Measurements from ENCODE around the gene SSBP2. TPM values are rescaled to one million over a fixed set of nuclear protein-coding genes. Genes with fewer than 3 reads are reported as not detected.
A peak's percentile ranks its signal among the peaks of the same experiment; 100 is the strongest.

SSBP2 gene
- total and polyA plus RNA-seq, 2 donors from 2014 or later: 17.0 to 57.1 TPM

GRCh38 chr5:81525690-81526089 lies 225.2 kb downstream of the SSBP2 start:
- intact Hi-C loops (cut with DNase I): no loop called here
- no peak overlapping the region for H3K4me3 ChIP-seq (ENCODE audit: low read length in 3 of 3)
- H3K9me3 ChIP-seq (ENCODE audit: control insufficient read depth in 2 of 3, insufficient read depth in 1 of 3, low read length in 3 of 3): no peaks in the 10 kb centered on the region
- TF ChIP-seq CTCF (IDR thresholded peaks at IDR 0.05; ENCODE audit: borderline replicate concordance, extremely low read depth, insufficient read depth): no peak
- FAIRE-seq (no peak), DNase-seq (no peak)
- no peaks in the 10 kb centered on the region for H3K36me3 ChIP-seq (ENCODE audit: control insufficient read depth in 2 of 3, insufficient read depth in 3 of 3, low read length in 3 of 3)
- no peak overlapping the region for H3K27ac ChIP-seq (ENCODE audit: low read depth in 2 of 2, low read length in 2 of 2)
- no peaks in the 10 kb centered on the region for H3K27me3 ChIP-seq (ENCODE audit: control insufficient read depth, insufficient read depth, low read length)
- no peaks in the 10 kb centered on the region for H3K4me1 ChIP-seq (ENCODE audit: control insufficient read depth in 2 of 3, insufficient read depth in 2 of 3, low read depth in 1 of 3, low read length in 3 of 3)
- H3K9ac ChIP-seq (ENCODE audit: low read length in 3 of 3): no peak overlapping the region

DNA sequence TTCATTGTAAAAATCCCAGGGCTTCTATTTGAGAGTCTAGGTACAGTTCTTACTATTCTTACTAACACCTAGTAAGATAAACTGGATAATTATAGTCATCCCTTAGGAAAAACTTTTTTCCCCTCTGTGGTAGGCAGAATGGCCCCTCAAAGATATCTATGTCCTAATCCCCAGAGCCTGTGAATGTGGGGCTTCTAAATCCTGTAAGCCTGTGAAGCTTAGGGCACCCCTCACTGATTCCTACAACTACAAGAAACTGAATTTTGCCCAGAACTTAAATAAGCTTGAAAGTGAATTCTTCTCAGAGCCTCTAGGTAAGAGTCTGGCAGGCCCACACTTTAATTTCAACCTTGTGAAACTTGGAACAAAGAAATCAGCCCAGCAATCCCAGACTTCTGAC lies 226.9 kb downstream of the SSBP2 start:
- Histone ChIP-seq H3K9me3 (ENCODE audit: control insufficient read depth in 2 of 3, insufficient read depth in 1 of 3, low read length in 3 of 3) (no peaks in the 10 kb centered on the region), H3K36me3 (ENCODE audit: control insufficient read depth in 2 of 3, insufficient read depth in 3 of 3, low read length in 3 of 3) (no peaks in the 10 kb centered on the region), H3K9ac (ENCODE audit: low read length in 3 of 3) (no peak overlapping the region), H3K27me3 (ENCODE audit: control insufficient read depth, insufficient read depth, low read length) (no peaks in the 10 kb centered on the region), H3K4me3 (ENCODE audit: low read length in 3 of 3) (no peak overlapping the region), H3K4me1 (ENCODE audit: control insufficient read depth in 2 of 3, insufficient read depth in 2 of 3, low read depth in 1 of 3, low read length in 3 of 3) (no peaks in the 10 kb centered on the region), H3K27ac (ENCODE audit: low read depth in 2 of 2, low read length in 2 of 2) (no peak overlapping the region)
- DNase-seq (no peak), FAIRE-seq (no peak)
- no peak for TF ChIP-seq CTCF (IDR thresholded peaks at IDR 0.05; ENCODE audit: borderline replicate concordance, extremely low read depth, insufficient read depth)
- intact Hi-C loops (cut with DNase I): no loop called here

GRCh38 chr5:81522571-81522970 lies 228.3 kb downstream of the SSBP2 start:
- Histone ChIP-seq H3K4me1 (ENCODE audit: control insufficient read depth in 2 of 3, insufficient read depth in 2 of 3, low read depth in 1 of 3, low read length in 3 of 3) (no peaks in the 10 kb centered on the region), H3K4me3 (ENCODE audit: low read length in 3 of 3) (no peak overlapping the region), H3K27ac (ENCODE audit: low read depth in 2 of 2, low read length in 2 of 2) (no peak overlapping the region), H3K9me3 (ENCODE audit: control insufficient read depth in 2 of 3, insufficient read depth in 1 of 3, low read length in 3 of 3) (no peaks in the 10 kb centered on the region), H3K36me3 (ENCODE audit: control insufficient read depth in 2 of 3, insufficient read depth in 3 of 3, low read length in 3 of 3) (no peaks in the 10 kb centered on the region), H3K27me3 (ENCODE audit: control insufficient read depth, insufficient read depth, low read length) (no peaks in the 10 kb centered on the region), H3K9ac (ENCODE audit: low read length in 3 of 3) (no peak overlapping the region)
- FAIRE-seq: peak; percentile 51
- intact Hi-C loops (cut with DNase I): no loop called here
- no peak for TF ChIP-seq CTCF (IDR thresholded peaks at IDR 0.05; ENCODE audit: borderline replicate concordance, extremely low read depth, insufficient read depth)
- no peak for DNase-seq

DNA sequence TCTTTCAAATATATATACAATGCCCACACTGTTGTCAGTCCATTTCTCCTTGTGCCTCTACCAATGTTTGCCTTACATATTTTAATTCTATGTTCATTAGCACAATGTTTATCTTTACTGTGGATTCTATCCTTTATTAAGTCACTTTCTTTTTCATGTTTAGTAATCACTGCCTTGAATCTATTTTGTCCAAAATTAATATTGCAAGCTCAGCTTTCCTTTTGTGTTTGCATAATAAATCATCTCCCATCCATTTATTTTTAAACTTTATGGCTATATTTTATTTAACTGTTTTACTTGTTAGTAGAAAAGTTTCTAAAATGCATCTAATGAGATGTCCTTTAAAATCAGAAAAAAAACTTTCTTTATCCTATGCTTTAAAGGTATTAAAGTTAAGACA lies 230.1 kb downstream of the SSBP2 start:
- Histone ChIP-seq H3K9me3 (ENCODE audit: control insufficient read depth in 2 of 3, insufficient read depth in 1 of 3, low read length in 3 of 3) (no peaks in the 10 kb centered on the region), H3K4me1 (ENCODE audit: control insufficient read depth in 2 of 3, insufficient read depth in 2 of 3, low read depth in 1 of 3, low read length in 3 of 3) (no peaks in the 10 kb centered on the region), H3K27me3 (ENCODE audit: control insufficient read depth, insufficient read depth, low read length) (no peaks in the 10 kb centered on the region), H3K4me3 (ENCODE audit: low read length in 3 of 3) (no peak overlapping the region), H3K36me3 (ENCODE audit: control insufficient read depth in 2 of 3, insufficient read depth in 3 of 3, low read length in 3 of 3) (no peaks in the 10 kb centered on the region), H3K27ac (ENCODE audit: low read depth in 2 of 2, low read length in 2 of 2) (no peak overlapping the region), H3K9ac (ENCODE audit: low read length in 3 of 3) (no peak overlapping the region)
- FAIRE-seq: peak; percentile 8
- TF ChIP-seq CTCF (IDR thresholded peaks at IDR 0.05; ENCODE audit: borderline replicate concordance, extremely low read depth, insufficient read depth): no peak
- intact Hi-C loops (cut with DNase I): no loop called here
- no peak for DNase-seq
